Activated T-cell treated with anti-CD3 and anti-CD28 coated beads for 1 hour (primary cell): ENCODE results near the gene HDHD3.
"Not testable (repeated sequence)": the region's sequence is repeated elsewhere in the genome, so short reads cannot be mapped to it uniquely, and the experiment has no call there.

Experiments
- DNase-seq: peaks from one replicate; pipeline ENCODE4 v3.0.0-alpha.2; 2020; ENCODE audit warnings: low read depth

Gene HDHD3, protein sequence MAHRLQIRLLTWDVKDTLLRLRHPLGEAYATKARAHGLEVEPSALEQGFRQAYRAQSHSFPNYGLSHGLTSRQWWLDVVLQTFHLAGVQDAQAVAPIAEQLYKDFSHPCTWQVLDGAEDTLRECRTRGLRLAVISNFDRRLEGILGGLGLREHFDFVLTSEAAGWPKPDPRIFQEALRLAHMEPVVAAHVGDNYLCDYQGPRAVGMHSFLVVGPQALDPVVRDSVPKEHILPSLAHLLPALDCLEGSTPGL

DNA sequence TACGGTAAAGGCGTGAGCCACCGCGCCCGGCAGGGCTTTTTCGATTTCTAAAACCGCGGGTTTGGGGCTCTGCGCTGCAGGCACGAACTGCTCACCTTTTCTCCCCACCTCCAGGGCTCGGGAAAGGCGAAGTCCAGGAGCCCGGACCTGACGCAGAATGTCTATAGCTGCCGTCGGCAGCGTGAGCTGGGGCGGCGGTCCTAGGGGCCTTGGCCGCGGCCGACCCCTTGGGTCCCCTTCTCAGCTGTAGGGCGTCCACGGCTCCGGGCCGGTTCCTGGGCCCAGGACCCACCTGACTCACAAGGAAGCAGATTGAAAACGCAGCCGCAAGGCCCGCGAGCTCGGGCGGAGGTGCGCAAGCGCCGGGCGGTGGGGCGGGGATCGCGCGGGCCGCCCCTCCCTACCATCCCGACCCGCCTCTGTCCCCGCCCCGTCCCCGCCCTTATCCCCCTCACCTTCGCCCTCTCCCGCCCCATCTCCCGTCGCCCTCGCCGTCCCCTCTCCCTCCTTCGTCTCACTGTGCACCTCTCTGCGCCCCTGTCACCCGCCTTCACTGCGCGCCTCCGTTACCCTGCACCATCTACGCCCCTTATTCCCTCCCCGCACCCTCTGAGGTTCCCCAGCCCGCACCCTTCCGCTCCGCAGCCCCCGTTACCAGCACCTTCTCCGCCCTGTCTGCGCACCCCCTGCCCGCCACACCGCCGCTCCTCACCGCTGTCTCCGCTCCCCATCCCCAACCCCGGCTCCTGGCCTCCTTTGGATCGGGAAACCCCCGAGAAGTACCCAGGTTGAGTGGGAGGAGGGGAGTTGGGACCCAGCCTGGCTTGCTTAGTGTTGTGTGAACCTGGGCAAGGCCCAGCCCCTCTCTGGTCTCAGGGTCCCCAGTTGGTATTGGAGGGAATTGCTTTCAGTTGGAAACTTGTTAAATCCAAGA lies at the start of gene HDHD3:
HDHD3 (minus strand) TSS at position 353 of the 934 bp plus-strand sequence. CDS start 2,632 bp downstream, outside the sequence.
- peak; percentile 73 for DNase-seq

DNA sequence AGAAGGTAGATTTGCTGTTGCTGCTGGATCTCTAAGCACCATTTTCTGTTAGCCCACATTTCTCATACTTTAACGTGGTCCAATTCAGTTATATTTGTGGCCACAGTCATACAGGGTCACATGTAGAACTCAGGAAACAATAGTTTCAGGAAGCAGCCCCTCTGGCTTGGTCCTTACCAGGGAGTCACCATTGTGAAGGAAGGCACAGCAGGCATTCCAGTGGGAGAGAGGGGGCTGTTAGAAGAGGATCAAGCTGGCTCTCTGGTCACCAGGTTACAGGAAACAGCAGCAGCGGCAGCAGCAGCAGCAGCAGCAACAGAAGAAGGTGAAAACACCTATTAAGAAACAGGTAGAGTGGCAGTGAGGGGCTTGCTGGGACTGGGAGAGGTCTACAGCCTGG lies 48.3 kb upstream of the HDHD3 start:
- DNase-seq = no peak

DNA sequence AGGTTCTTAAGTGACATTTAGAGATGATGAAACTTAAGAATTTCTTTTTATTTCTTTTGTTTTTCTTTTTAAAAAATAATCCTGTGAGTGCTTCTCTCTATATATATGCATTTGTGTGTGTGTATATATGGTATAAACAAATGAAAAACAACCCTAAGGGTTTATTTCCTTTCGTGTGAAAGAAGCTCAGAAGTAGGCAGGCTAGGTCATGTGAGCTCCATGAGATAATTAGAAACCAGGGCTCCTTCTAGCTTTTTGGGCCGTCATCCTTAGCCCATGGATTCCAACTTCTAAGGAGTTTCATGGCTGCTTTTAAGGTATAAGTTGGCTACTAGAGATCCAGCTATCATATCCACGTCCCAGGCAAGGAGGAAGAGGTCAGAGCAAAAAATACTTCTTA lies 44.9 kb upstream of the HDHD3 start:
- no peak for DNase-seq

DNA sequence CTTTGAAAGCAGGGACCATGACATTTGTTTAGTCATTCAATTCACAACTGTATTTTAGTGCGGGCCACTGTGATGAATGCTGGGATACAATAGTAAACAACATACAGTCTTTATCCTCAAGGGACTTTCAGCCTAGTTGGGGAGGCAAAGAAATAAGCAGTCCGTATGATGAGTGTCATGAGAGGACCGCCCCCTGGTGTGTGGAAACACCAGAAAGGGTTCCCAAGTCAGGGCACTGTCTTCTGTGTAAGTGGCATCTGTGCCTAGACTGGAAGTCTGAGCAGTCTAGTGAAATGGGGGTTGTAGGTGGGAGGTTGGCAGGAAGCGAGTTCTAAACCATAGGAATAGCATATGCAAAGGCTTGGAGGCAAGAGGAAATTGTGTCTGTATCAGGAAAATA lies 40.6 kb upstream of the HDHD3 start:
- no peak for DNase-seq

DNA sequence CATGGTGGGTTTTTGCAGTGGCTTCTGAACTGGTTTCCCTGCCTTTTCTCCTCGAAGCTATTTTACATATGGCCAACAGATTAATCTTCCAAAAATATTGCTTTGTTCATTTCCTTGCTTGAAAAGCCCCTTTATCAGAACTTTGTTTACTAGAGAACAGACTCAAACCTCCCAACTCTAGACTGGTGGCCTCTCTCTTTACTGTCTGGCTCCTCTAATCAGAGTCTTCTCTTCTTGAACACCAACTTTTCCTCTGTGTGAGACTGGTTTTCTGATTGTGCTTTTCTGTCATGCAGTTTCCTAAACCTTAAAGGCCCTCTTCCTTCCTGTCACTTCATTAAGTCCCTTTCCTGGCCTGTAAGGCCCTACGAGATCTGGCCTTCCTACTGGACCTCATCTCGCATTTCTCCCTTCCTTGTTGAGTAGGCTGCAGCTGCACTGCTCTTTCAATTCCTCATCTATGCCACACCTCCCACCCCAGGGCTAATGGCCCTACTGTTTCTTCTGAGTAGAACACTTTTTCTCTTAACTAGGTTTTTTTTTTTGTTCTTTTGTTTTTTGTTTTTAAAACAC lies 39.4 kb upstream of the HDHD3 start:
- no peak for DNase-seq

DNA sequence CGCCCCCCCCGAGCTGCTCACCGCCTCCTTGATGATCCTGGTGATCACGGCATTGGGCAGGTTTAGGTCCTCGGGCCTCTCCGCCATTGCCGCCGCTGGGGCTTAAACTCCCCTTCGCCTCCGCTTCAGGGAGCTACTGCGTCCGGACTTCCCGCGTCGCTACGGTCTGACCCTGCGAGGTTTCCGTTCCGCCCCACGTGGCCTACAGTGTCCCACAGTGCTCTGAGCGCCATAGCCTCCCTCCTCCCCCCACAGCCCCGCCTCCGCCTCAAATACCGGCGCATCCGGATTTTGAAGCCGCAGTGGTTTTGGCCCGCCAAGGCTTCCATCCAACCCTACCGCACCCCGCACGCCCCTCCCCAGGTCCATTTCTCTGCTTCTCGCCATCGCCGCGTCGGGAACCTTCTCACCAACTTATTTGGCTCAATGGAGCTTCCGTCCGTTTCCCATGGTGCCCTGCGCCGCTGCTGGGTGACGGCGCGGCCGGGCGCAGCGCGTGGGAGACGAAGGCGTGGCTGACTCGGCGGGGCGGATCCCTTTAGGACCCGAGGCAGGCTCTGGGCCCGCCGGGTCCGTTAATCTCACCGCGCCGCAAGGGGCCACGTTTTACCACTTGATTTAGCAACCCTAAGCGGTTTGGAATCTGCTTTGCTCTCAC lies 33.5 kb upstream of the HDHD3 start, which contains the start of the genes C9orf43 and POLE3:
C9orf43 (plus strand) TSS at position 541 of the 658 bp plus-strand sequence. CDS start 2,747 bp downstream, outside the sequence.
POLE3 (minus strand) TSS at position 469 of the 658 bp plus-strand sequence; CDS start at position 87, 382 bp downstream.
- DNase-seq = peak; percentile 89

DNA sequence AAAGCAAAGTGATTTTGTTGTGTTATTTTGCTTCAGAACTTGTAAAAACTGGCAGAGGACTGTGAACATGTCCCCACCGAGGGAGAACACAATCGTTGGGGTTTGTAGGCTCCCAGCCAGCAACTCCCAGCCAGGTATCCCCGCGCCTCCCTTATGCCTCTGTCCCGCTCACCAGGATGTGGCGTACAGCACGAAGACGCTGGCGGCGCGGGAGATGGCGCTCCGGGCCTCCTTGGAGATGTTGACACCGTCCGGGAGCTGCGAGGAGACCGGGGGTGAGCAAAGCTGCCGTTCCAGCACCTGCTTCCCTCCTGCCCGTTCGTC lies 33.1 kb upstream of the HDHD3 start:
- DNase-seq = no peak

DNA sequence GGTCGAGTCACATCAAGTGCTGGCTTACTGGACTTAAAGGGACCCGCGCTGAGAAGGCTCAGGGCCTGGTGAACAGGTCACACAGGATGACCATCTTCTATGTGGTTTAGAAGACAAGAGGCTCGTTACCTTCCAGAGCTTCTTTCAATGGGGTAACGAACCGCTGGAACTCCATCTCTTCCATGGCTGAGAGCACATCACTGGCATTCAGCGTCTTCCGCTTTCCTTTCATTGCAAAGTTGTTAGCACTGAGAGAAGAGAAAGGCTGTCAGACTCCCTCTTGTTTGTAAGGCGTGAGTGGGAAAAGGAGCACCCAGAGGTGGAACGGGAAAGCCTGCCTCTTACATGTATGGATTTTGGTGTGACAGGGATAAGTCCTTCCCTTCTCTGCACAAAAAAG lies 32.7 kb upstream of the HDHD3 start:
- no peak for DNase-seq

DNA sequence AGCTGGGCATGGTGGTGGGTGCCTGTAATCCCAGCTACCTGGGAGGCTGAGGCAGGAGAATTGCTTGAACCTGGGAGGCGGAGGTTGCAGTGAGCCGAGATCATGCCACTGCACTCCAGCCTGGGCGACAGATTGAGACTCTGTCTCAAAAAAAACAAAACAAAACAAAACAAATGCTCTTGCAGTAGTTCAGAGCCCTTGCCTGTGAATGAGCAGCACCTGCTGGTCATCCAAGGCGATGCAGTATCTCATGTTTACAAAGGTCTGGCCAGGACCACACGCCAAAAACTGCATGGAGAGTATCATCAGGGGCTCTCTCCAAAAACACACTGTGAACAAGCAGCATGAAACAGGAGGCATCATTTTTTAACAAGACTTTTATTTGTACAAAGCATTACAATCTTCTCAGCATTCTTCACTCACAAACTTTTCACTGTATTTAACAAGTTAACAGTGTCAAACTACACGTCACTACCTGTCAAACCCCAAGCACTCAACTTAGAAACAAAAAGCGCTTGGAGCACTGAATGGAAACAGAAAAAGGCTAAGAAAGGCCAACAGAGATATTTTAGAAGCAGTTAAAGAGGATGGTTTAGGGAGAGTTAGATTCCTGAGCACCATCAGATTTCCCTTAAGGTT lies 30.2 kb upstream of the HDHD3 start:
- peak; percentile 32 for DNase-seq

DNA sequence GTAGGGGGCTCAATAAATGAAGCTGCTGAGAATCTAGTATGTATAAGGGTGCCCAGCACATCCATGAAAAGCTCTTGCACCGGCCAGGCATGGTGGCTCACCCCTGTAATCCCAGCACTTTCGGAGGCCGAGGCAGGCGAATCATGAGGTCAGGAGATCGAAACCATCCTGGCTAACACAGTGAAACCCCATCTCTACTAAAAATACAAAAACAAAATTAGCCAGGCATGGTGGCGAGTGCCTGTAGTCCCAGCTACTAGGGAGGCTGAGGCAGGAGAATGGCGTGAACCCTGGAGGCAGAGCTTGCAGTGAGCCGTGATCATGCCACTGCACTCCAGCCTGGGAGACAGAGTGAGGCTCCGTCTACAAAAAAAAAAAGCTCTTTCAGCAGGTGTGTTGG lies 29.6 kb upstream of the HDHD3 start:
- not testable (repeated sequence) for DNase-seq

DNA sequence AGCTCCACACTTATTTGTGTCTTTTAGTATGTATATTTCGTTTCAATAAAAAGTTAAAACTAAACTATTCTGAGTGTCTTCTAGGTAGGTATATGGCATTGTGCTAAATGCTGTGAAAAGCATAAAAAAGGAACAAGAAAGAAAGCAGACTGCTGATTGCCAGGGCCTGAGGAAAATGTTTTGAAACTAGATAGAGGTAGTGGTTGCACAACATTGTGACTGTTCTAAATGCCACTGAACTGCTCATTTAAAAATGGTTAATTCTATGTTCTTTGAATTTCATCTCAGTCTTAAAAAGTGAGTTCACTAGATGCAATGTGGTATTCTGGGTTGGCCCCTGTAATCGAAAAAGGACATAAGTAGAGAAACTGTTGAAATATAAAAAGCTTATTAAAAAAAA lies 26.9 kb upstream of the HDHD3 start:
- DNase-seq = no peak

DNA sequence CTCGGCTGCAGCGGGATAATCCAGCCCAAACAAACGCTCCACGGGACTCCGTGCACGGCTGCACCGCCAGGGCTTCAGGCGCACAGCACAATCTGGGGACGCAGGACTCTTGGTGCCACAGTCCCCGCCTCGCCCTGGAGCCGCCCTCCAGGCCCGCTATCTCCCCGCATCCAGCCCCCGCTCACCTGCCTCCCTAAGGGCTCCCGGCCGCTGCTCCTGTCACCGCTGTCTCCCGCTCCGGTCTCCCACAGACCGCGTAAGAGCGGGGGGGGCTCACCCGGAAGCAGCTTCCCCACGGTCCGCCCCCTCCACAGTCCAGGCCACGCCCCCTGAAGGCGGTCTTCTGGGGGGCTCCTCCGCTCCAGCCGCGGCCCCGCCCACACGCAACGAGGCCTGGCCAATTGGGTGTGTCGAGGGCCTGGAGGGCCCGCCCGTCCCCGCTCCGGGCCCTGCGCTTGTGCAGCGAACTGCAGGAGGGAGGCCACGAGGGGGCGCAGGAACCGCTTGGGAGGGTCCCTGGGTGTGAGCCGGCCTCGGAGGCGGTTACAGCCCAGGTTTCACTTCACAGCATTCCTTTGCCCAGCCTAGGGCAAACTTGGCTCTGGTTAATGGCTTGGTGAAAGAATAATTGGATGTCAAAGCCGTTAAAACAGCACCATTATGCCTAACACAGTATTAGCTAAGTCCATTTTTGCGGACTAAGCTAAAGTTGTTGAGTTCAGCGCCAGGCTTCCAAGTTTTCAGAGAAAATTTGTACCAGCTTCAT lies 24.4 kb upstream of the HDHD3 start, which contains the start of gene ALAD:
ALAD (minus strand) TSS at position 258 of the 766 bp plus-strand sequence. CDS start 7,725 bp downstream, outside the sequence.
- peak; percentile 100 for DNase-seq

DNA sequence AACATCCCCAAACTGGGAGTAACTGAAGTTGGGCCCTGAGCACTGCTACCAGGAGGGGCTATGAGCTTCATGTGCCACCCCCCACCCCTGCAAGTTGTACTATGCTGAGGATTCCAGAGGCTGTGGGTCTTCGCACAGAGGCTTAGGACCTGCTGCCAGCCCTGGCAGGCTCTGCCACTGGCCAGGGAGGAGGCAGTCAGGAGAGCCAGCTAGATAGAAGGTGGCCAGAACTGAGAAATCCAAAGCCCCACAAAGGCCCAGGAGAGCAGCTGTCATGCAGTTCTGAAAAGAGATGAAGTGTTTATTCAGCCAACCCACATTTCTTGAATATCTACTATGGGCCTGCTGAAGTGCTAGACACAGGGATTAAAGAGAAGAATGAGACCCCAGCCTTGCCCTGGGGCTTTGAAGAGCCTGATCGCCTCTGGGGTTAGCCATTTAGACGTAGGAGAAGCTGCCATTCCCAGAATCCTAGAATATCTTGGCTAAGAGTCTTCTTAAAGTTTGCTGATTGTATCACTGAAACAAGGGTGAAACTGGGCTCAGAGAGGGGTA lies 22.9 kb upstream of the HDHD3 start:
- no peak for DNase-seq

DNA sequence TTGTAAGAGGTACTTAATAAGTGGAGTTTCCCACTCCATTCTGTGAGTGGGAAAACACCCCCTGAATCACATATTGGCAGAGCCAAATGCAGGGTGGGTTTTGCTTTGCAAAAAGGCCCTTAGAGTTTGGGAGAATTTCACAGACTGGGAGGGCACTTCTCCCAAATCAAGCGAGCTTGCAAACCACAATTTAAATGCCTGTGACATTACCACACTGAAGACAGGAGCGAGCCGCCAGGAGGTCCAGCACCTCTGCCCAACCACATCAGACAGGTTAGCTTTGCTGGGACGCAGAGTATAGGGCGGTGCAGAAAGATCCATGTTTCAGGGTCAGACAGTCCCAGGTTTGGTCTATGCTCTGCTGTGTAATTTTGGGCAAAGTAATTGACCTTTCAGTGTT lies 22.0 kb upstream of the HDHD3 start:
- no peak for DNase-seq

DNA sequence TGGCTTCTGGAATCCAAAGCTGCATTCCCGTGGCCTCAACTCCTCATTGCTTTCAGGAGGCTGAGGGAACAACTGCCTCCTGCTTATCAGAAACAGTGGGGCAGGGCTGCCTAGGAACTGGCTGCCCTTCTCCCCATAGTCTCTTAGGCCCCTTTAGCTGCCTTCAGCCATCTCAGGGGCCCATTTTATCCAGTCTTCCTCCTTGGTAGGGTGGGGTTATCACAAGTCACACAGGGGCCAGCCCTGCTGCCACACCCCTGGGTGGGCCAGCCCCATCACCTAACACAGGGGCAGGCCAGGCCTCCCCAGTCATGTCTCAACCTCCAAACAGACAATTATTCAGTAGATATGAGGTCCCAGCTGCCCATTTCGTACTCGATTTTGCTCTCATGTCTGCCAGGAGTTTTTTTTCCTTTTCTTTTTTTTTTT lies 20.4 kb upstream of the HDHD3 start:
- DNase-seq = no peak

DNA sequence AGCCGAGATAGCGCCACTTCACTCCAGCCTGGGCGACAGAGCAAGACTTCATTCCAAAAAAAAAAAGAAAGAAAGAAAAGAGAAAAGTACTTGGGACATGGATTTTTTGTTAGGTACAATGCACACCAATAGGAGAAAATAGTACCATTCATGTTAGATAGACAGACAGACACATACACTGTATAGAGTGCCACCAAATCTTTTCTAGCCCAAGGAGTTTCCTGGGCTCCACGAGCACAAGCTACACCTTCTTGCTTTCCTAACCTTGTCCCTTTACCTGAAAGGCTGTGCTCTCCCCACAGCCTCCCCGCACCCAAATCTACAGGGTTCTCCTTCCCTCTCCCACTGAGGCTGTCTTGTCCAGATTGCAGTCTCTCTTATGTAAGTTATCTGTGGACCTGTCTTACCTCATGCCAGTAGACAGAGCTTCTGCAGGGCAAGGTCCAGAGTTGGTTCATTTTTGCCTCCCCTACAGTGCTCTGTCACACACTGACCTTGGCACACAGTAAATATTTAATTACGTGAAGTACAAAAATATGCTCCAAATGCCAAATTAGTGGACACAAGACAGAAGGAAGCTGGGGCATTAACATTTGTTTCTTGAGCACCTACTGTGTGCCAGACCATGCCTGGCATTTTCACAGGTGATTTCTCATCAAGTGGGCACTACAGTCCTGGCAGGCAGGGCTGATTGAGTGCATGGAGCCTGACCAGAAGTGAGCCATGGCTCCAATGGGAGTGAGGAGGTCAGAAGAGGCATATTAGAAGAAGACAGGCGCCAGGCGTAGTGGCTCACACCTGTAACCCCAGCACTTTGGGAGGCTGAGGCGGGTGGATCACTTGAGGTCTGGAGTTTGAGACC lies 18.4 kb upstream of the HDHD3 start:
- no peak for DNase-seq

DNA sequence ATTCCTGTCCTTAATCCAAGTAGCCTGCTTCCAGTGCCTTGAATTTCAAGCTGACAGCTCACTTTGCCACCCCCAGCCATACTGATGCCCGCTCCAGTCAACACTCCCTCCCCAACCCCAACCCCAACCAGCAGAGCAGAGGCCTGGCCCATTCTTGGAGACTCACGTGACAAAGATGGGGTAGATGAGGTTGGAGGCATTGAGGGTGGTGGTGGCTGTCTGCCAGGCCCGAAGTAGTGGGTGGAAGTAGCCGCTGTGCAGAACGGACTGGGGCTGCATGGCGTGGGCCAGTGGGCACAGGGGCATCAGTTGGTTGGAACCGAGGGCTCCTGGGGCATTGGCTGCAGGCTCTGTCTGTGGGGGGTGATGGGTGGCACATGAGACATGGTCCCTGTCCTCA lies 16.5 kb upstream of the HDHD3 start:
- DNase-seq = no peak

DNA sequence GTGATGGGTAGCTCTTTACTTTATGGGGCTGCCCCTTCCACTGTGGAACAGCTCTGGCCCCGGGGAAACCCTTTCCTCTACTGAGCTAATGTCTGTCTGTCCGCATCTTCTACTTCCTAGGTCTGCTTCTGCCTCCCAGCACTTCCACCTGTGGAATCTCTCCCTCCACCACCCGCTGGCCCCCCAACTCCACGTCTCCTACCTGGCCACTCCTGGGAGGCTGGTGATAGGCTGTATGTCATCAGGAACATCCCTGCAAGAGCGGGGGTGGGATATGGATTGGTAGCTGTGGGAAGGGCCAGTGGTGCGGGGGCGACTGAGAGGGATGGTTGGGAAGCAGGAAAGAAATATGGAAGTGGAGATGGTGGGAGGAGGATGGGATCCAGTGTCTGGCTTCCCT lies 15.1 kb upstream of the HDHD3 start:
- DNase-seq = no peak

DNA sequence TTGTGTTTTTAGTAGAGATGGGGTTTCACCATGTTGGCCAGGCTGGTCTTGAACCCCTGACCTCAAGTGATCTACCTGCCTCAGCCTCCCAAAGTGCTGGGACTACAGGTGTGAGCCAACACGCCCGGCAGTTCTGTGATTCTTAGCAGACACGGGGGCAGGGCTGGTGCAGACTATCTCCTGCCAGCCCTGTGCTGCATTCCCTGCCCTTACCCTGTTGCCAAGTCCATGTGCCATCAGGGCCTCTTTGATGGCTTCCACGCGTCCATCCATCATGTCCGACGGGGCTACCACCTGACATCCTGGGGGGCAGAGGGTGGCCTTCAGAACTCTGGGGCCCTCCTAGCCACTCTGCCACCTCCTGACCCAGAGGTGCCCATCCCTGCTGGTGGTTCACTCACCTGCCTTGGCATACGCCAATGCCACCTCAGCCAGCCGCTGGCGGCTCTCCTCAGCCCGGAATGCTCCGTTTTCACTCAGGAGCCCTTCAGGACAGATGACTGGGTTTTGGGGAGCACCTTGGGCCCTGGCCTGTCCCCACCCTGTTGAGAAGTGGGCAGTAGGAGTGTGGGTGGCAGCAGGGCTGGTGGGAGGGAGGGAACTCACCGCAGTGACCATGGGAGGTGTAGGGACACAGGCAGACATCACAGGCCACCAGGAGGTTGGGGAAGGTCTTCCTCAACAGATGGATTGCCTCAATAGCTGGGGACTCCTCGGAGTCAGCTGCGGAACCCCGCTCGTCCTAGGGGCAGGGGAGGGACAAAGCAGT lies 13.6 kb upstream of the HDHD3 start:
- DNase-seq = no peak
